ENCODE results near the gene CTNNBIP1.

Gene CTNNBIP1

GRCh38 chr1:9874959-9875635 is 35.0 kb downstream of the CTNNBIP1 start (continued):
- TF ChIP-seq ZSCAN4 (tag by site-specific recombination; IDR thresholded peaks at IDR 0.05) = no peak
- TF ChIP-seq SP2 (tag by site-specific recombination; IDR thresholded peaks at IDR 0.05) = no peak
- TF ChIP-seq ZEB2 (tag by site-specific recombination; IDR thresholded peaks at IDR 0.05) = 0 out of 2 replicates have a peak, but pooled peaks have one; percentile 30
- no peak for TF ChIP-seq SCRT2 (tag by site-specific recombination; IDR thresholded peaks at IDR 0.05)
- TF ChIP-seq ZNF658 (tag by site-specific recombination; IDR thresholded peaks at IDR 0.05) = no peak
- no peak for TF ChIP-seq PRDM4 (tag by site-specific recombination; IDR thresholded peaks at IDR 0.05)
- TF ChIP-seq ZNF600 (tag by site-specific recombination; IDR thresholded peaks at IDR 0.05) = peak; percentile 71
- no peak for TF ChIP-seq ZNF174 (tag by site-specific recombination; IDR thresholded peaks at IDR 0.05)
- no peak for TF ChIP-seq ZNF404 (tag by site-specific recombination; IDR thresholded peaks at IDR 0.05)
- TF ChIP-seq, protein P1, sequence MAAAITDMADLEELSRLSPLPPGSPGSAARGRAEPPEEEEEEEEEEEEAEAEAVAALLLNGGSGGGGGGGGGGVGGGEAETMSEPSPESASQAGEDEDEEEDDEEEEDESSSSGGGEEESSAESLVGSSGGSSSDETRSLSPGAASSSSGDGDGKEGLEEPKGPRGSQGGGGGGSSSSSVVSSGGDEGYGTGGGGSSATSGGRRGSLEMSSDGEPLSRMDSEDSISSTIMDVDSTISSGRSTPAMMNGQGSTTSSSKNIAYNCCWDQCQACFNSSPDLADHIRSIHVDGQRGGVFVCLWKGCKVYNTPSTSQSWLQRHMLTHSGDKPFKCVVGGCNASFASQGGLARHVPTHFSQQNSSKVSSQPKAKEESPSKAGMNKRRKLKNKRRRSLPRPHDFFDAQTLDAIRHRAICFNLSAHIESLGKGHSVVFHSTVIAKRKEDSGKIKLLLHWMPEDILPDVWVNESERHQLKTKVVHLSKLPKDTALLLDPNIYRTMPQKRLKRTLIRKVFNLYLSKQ (tag by site-specific recombination; IDR thresholded peaks at IDR 0.05; ENCODE audit: borderline replicate concordance) = no peak
- no peak for TF ChIP-seq ZNF626 (tag by site-specific recombination; IDR thresholded peaks at IDR 0.05)
- TF ChIP-seq ZIC2 (tag by site-specific recombination; IDR thresholded peaks at IDR 0.05) = no peak
- TF ChIP-seq ZNF311 (tag by site-specific recombination; IDR thresholded peaks at IDR 0.05; ENCODE audit: borderline replicate concordance) = no peak
- no peak for TF ChIP-seq ZNF560 (tag by site-specific recombination; IDR thresholded peaks at IDR 0.05; ENCODE audit: borderline replicate concordance)
- no peak for TF ChIP-seq ZSCAN23 (tag by site-specific recombination; IDR thresholded peaks at IDR 0.05)
- peak; percentile 91 for TF ChIP-seq GLIS1 (tag by site-specific recombination; IDR thresholded peaks at IDR 0.05)
- no peak for TF ChIP-seq ZNF677 (tag by site-specific recombination; IDR thresholded peaks at IDR 0.05)
- TF ChIP-seq ZNF624 (tag by site-specific recombination; IDR thresholded peaks at IDR 0.05) = no peak
- TF ChIP-seq ZNF645 (tag by site-specific recombination; IDR thresholded peaks at IDR 0.05) = no peak
- TF ChIP-seq ZBTB17 (tag by site-specific recombination; IDR thresholded peaks at IDR 0.05) = 0 out of 2 replicates have a peak, but pooled peaks have one; percentile 39
- TF ChIP-seq, protein P2, sequence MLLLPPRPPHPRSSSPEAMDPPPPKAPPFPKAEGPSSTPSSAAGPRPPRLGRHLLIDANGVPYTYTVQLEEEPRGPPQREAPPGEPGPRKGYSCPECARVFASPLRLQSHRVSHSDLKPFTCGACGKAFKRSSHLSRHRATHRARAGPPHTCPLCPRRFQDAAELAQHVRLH (tag by site-specific recombination; IDR thresholded peaks at IDR 0.05) = no peak
- no peak for TF ChIP-seq KLF16 (tag by site-specific recombination; IDR thresholded peaks at IDR 0.05)
- no peak for TF ChIP-seq ZNF155 (tag by site-specific recombination; IDR thresholded peaks at IDR 0.05)
- TF ChIP-seq BCL11B (tag by site-specific recombination; IDR thresholded peaks at IDR 0.05; ENCODE audit: low read depth) = no peak
- no peak; the same call in 1 of the 2 replicates for TF ChIP-seq ZNF76 (tag by site-specific recombination; IDR thresholded peaks at IDR 0.05; ENCODE audit: borderline replicate concordance, low read depth)
- TF ChIP-seq, protein P3, sequence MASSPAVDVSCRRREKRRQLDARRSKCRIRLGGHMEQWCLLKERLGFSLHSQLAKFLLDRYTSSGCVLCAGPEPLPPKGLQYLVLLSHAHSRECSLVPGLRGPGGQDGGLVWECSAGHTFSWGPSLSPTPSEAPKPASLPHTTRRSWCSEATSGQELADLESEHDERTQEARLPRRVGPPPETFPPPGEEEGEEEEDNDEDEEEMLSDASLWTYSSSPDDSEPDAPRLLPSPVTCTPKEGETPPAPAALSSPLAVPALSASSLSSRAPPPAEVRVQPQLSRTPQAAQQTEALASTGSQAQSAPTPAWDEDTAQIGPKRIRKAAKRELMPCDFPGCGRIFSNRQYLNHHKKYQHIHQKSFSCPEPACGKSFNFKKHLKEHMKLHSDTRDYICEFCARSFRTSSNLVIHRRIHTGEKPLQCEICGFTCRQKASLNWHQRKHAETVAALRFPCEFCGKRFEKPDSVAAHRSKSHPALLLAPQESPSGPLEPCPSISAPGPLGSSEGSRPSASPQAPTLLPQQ (tag by site-specific recombination; IDR thresholded peaks at IDR 0.05) = no peak
- no peak for TF ChIP-seq ZNF394 (tag by site-specific recombination; IDR thresholded peaks at IDR 0.05; ENCODE audit: borderline replicate concordance)
- TF ChIP-seq MZF1 (tag by site-specific recombination; IDR thresholded peaks at IDR 0.05; ENCODE audit: borderline replicate concordance) = no peak
- peak; percentile 90 for TF ChIP-seq CTCF (tag by site-specific recombination; IDR thresholded peaks at IDR 0.05)
- no peak for TF ChIP-seq ZNF473 (tag by site-specific recombination; IDR thresholded peaks at IDR 0.05)
- TF ChIP-seq ZNF776 (tag by site-specific recombination; IDR thresholded peaks at IDR 0.05; ENCODE audit: borderline replicate concordance) = no peak

Data from HEK293 (cell line).